Prostate gland (tissue), 2 donors: ENCODE measurements around the gene CPZ.

Source experiments
- POLR2A ChIP-seq: fragments of 450-650 bp; IDR thresholded peaks from one replicate; pipeline ENCODE4 v1.6.1; 2016; ENCODE audit warnings: antibody characterized with exemption, mild to moderate bottlenecking
- POLR2AphosphoS5 ChIP-seq: sonication (generic); formaldehyde crosslinking; IDR thresholded peaks from one replicate; pipeline ENCODE4 v1.6.1; 2017; ENCODE audit warnings: antibody characterized with exemption
- TF ChIP-seq, protein P1 (sequence below), 4 experiments: fragments of 200-600 bp in 2 of 4; fragments of 450-650 bp in 2 of 4; sonication (generic) in 2 of 4; IDR thresholded peaks; 1 replicate in 3 of 4; 2 replicates in 1 of 4; pipeline ENCODE4 v1.5.1; 2016 to 2019; ENCODE audit warnings: antibody characterized with exemption in 4 of 4, mild to moderate bottlenecking in 2 of 4, moderate library complexity in 2 of 4

- no peak for TF ChIP-seq POLR2A
- TF ChIP-seq, protein P1, sequence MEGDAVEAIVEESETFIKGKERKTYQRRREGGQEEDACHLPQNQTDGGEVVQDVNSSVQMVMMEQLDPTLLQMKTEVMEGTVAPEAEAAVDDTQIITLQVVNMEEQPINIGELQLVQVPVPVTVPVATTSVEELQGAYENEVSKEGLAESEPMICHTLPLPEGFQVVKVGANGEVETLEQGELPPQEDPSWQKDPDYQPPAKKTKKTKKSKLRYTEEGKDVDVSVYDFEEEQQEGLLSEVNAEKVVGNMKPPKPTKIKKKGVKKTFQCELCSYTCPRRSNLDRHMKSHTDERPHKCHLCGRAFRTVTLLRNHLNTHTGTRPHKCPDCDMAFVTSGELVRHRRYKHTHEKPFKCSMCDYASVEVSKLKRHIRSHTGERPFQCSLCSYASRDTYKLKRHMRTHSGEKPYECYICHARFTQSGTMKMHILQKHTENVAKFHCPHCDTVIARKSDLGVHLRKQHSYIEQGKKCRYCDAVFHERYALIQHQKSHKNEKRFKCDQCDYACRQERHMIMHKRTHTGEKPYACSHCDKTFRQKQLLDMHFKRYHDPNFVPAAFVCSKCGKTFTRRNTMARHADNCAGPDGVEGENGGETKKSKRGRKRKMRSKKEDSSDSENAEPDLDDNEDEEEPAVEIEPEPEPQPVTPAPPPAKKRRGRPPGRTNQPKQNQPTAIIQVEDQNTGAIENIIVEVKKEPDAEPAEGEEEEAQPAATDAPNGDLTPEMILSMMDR (IDR thresholded peaks at IDR 0.05): no peak
- TF ChIP-seq POLR2AphosphoS5: no peak
Measured at GRCh38 chr4:8657381-8658088, 65.0 kb downstream of the CPZ start.
